SK-N-SH treated with all-trans-retinoic acid at 6 μM for 48 hours (cell line): ENCODE results near the gene ARHGAP22.

Source experiments
- ATAC-seq: fragments of 200-7000 bp; cut with Tn5 transposase; 3 replicates; pipeline ENCODE4 v1.9.1; 2020; ENCODE audit warnings: mild to moderate bottlenecking, moderate library complexity
- ARNTL ChIP-seq: fragments of 450-650 bp; formaldehyde crosslinking; IDR thresholded peaks from 2 replicates; pipeline ENCODE4 v1.5.0; 2020; ENCODE audit warnings: low read depth, mild to moderate bottlenecking, moderate library complexity, borderline replicate concordance
- BACH2 ChIP-seq: fragments of 250-450 bp; sonication (Bioruptor Pico); IDR thresholded peaks from 2 replicates; pipeline ENCODE4 v1.9.0; 2021; ENCODE audit warnings: mild to moderate bottlenecking, borderline replicate concordance
- CREB5 ChIP-seq: fragments of 250-450 bp; sonication (Bioruptor Pico); IDR thresholded peaks from 2 replicates; pipeline ENCODE4 v1.5.1; 2020; ENCODE audit warnings: low read depth, mild to moderate bottlenecking, moderate library complexity
- CSDC2 ChIP-seq: fragments of 250-450 bp; sonication (Bioruptor Pico); IDR thresholded peaks from 2 replicates; pipeline ENCODE4 v1.5.0; 2020; ENCODE audit warnings: mild to moderate bottlenecking, moderate library complexity
- ESRRG ChIP-seq: fragments of 250-450 bp; sonication (Bioruptor Pico); IDR thresholded peaks from 2 replicates; pipeline ENCODE4 v1.6.1; 2021; ENCODE audit warnings: mild to moderate bottlenecking
- GLIS3 ChIP-seq: fragments of 250-450 bp; sonication (Bioruptor Pico); IDR thresholded peaks from 2 replicates; pipeline ENCODE4 v1.5.0; 2020; ENCODE audit warnings: mild to moderate bottlenecking, moderate library complexity
- ISL1 ChIP-seq: fragments of 250-450 bp; sonication (Bioruptor Pico); IDR thresholded peaks from 2 replicates; pipeline ENCODE4 v2.1.2; 2022; ENCODE audit warnings: mild to moderate bottlenecking, moderate library complexity
- OSR1 ChIP-seq: fragments of 250-450 bp; sonication (Bioruptor Pico); IDR thresholded peaks from 2 replicates; pipeline ENCODE4 v1.8.0; 2022; ENCODE audit warnings: moderate library complexity, mild to moderate bottlenecking, inconsistent platforms
- POU6F1 ChIP-seq: fragments of 250-450 bp; sonication (Bioruptor Pico); IDR thresholded peaks from 2 replicates; pipeline ENCODE4 v1.8.0; 2021; ENCODE audit warnings: low read depth, mild to moderate bottlenecking, moderate library complexity, borderline replicate concordance
- PPARA ChIP-seq: fragments of 250-450 bp; sonication (Bioruptor Pico); IDR thresholded peaks from 2 replicates; pipeline ENCODE4 v1.5.0; 2020; ENCODE audit warnings: mild to moderate bottlenecking, borderline replicate concordance
- RARB ChIP-seq: fragments of 250-450 bp; sonication (Bioruptor Pico); IDR thresholded peaks from 2 replicates; pipeline ENCODE4 v1.8.0; 2021; ENCODE audit warnings: mild to moderate bottlenecking, moderate library complexity
- SNAI2 ChIP-seq: fragments of 250-450 bp; sonication (Bioruptor Pico); IDR thresholded peaks from 2 replicates; pipeline ENCODE4 v1.5.0; 2020; ENCODE audit warnings: mild to moderate bottlenecking, moderate library complexity
- TCF4 ChIP-seq: fragments of 250-450 bp; sonication (Bioruptor Pico); IDR thresholded peaks from 2 replicates; pipeline ENCODE4 v1.8.0; 2021; ENCODE audit warnings: mild to moderate bottlenecking, moderate library complexity, borderline replicate concordance
- ZC3H10 ChIP-seq: fragments of 250-450 bp; sonication (Bioruptor Pico); IDR thresholded peaks from 2 replicates; pipeline ENCODE4 v1.5.1; 2021; ENCODE audit warnings: mild to moderate bottlenecking, moderate library complexity
- ZFP3 ChIP-seq: fragments of 250-450 bp; sonication (Bioruptor Pico); IDR thresholded peaks from 2 replicates; pipeline ENCODE4 v1.5.0; 2020; ENCODE audit warnings: mild to moderate bottlenecking, moderate library complexity
- ZFP30 ChIP-seq: fragments of 450-650 bp; formaldehyde crosslinking; IDR thresholded peaks from 2 replicates; pipeline ENCODE4 v1.5.0; 2022; ENCODE audit warnings: mild to moderate bottlenecking, moderate library complexity
- ZNF565 ChIP-seq: fragments of 450-650 bp; formaldehyde crosslinking; conservative IDR thresholded peaks from 2 replicates; pipeline ENCODE4 v1.5.0; 2020; ENCODE audit warnings: low read depth, mild to moderate bottlenecking, moderate library complexity
- ZNF70 ChIP-seq: fragments of 450-650 bp; formaldehyde crosslinking; IDR thresholded peaks from 2 replicates; pipeline ENCODE4 v1.5.0; 2020; ENCODE audit warnings: mild to moderate bottlenecking, moderate library complexity
- ZNF8 ChIP-seq: fragments of 450-650 bp; formaldehyde crosslinking; IDR thresholded peaks from 2 replicates; pipeline ENCODE4 v1.5.0; 2020; ENCODE audit warnings: mild to moderate bottlenecking, moderate library complexity
- TF ChIP-seq, protein P1 (sequence below): fragments of 250-450 bp; sonication (Bioruptor Pico); IDR thresholded peaks from 2 replicates; pipeline ENCODE4 v1.8.0; 2020; ENCODE audit warnings: mild to moderate bottlenecking, moderate library complexity, borderline replicate concordance
- TF ChIP-seq, protein P2 (sequence below): fragments of 250-450 bp; sonication (Bioruptor Pico); IDR thresholded peaks from 2 replicates; pipeline ENCODE4 v1.5.0; 2020; ENCODE audit warnings: mild to moderate bottlenecking, moderate library complexity
- TF ChIP-seq, protein P3 (sequence below): fragments of 250-450 bp; sonication (Bioruptor Pico); IDR thresholded peaks from 2 replicates; pipeline ENCODE4 v1.5.1; 2021; ENCODE audit warnings: mild to moderate bottlenecking, moderate library complexity

The ARHGAP22 gene, protein sequence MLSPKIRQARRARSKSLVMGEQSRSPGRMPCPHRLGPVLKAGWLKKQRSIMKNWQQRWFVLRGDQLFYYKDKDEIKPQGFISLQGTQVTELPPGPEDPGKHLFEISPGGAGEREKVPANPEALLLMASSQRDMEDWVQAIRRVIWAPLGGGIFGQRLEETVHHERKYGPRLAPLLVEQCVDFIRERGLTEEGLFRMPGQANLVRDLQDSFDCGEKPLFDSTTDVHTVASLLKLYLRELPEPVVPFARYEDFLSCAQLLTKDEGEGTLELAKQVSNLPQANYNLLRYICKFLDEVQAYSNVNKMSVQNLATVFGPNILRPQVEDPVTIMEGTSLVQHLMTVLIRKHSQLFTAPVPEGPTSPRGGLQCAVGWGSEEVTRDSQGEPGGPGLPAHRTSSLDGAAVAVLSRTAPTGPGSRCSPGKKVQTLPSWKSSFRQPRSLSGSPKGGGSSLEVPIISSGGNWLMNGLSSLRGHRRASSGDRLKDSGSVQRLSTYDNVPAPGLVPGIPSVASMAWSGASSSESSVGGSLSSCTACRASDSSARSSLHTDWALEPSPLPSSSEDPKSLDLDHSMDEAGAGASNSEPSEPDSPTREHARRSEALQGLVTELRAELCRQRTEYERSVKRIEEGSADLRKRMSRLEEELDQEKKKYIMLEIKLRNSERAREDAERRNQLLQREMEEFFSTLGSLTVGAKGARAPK

DNA sequence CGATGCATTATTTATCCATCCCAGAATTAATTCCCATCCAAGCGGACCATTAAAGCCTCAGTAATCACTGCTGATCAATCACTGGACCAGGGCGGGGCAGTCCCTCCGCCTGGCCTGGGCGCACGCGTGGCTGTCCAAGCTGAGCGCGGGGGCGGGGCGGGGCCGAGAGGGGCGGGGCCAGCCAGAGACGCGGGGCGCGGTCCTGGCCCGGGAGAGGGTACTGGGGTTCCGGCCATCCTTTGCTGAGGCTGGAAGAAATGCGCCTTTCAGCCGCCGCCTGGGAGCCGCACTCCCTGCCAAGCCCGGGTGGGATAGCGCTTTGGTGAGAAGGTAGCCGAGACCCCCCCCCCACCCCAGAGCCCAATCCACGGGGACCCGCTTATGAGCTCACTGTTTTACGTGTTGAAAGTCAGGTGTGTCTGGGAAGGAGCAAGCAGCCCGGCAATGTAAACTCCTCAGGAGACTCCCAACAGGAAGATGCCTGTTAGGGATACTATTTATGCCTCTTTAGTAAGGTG, at the start of gene ARHGAP22:
Gene ARHGAP22 (minus strand): TSS at position 83 of the 518 bp plus-strand sequence. CDS start 277 bp downstream, outside the sequence.
- TF ChIP-seq RARB (no peak), OSR1 (CRISPR knock-in tag) (no peak), ISL1 (CRISPR knock-in tag) (no peak), POU6F1 (no peak), ZC3H10 (CRISPR knock-in tag) (no peak), PPARA (CRISPR knock-in tag) (no peak), SNAI2 (CRISPR knock-in tag) (no peak), BACH2 (CRISPR knock-in tag) (no peak), TCF4 (no peak), ZFP3 (no peak), GLIS3 (CRISPR knock-in tag) (no peak), ZNF8 (no peak), ARNTL (CRISPR knock-in tag) (no peak), ZFP30 (CRISPR knock-in tag) (no peak), ESRRG (CRISPR knock-in tag) (no peak), ZNF70 (CRISPR knock-in tag) (no peak)
- TF ChIP-seq, protein P1, sequence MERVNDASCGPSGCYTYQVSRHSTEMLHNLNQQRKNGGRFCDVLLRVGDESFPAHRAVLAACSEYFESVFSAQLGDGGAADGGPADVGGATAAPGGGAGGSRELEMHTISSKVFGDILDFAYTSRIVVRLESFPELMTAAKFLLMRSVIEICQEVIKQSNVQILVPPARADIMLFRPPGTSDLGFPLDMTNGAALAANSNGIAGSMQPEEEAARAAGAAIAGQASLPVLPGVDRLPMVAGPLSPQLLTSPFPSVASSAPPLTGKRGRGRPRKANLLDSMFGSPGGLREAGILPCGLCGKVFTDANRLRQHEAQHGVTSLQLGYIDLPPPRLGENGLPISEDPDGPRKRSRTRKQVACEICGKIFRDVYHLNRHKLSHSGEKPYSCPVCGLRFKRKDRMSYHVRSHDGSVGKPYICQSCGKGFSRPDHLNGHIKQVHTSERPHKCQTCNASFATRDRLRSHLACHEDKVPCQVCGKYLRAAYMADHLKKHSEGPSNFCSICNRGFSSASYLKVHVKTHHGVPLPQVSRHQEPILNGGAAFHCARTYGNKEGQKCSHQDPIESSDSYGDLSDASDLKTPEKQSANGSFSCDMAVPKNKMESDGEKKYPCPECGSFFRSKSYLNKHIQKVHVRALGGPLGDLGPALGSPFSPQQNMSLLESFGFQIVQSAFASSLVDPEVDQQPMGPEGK (CRISPR knock-in tag), result no peak
- TF ChIP-seq, protein P2, sequence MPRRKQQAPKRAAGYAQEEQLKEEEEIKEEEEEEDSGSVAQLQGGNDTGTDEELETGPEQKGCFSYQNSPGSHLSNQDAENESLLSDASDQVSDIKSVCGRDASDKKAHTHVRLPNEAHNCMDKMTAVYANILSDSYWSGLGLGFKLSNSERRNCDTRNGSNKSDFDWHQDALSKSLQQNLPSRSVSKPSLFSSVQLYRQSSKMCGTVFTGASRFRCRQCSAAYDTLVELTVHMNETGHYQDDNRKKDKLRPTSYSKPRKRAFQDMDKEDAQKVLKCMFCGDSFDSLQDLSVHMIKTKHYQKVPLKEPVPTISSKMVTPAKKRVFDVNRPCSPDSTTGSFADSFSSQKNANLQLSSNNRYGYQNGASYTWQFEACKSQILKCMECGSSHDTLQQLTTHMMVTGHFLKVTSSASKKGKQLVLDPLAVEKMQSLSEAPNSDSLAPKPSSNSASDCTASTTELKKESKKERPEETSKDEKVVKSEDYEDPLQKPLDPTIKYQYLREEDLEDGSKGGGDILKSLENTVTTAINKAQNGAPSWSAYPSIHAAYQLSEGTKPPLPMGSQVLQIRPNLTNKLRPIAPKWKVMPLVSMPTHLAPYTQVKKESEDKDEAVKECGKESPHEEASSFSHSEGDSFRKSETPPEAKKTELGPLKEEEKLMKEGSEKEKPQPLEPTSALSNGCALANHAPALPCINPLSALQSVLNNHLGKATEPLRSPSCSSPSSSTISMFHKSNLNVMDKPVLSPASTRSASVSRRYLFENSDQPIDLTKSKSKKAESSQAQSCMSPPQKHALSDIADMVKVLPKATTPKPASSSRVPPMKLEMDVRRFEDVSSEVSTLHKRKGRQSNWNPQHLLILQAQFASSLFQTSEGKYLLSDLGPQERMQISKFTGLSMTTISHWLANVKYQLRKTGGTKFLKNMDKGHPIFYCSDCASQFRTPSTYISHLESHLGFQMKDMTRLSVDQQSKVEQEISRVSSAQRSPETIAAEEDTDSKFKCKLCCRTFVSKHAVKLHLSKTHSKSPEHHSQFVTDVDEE, result no peak
- peak; percentile 90 for ATAC-seq

GRCh38 chr10:48653944-48654698, 49.2 kb upstream of the ARHGAP22 start:
- ATAC-seq, result no peak
- no peak for TF ChIP-seq ZNF70 (CRISPR knock-in tag)
- TF ChIP-seq TCF4, result no peak
- TF ChIP-seq BACH2 (CRISPR knock-in tag), result no peak
- no peak for TF ChIP-seq CREB5
- TF ChIP-seq ARNTL (CRISPR knock-in tag), result no peak
- no peak for TF ChIP-seq SNAI2 (CRISPR knock-in tag)
- TF ChIP-seq GLIS3 (CRISPR knock-in tag), result no peak
- no peak for TF ChIP-seq POU6F1
- no peak for TF ChIP-seq ISL1 (CRISPR knock-in tag)
- TF ChIP-seq PPARA (CRISPR knock-in tag), result no peak
- TF ChIP-seq, protein P3, sequence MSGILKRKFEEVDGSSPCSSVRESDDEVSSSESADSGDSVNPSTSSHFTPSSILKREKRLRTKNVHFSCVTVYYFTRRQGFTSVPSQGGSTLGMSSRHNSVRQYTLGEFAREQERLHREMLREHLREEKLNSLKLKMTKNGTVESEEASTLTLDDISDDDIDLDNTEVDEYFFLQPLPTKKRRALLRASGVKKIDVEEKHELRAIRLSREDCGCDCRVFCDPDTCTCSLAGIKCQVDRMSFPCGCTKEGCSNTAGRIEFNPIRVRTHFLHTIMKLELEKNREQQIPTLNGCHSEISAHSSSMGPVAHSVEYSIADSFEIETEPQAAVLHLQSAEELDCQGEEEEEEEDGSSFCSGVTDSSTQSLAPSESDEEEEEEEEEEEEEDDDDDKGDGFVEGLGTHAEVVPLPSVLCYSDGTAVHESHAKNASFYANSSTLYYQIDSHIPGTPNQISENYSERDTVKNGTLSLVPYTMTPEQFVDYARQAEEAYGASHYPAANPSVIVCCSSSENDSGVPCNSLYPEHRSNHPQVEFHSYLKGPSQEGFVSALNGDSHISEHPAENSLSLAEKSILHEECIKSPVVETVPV, result no peak
- TF ChIP-seq, protein P2, result no peak
- TF ChIP-seq ZFP30 (CRISPR knock-in tag), result no peak
- TF ChIP-seq ZNF565 (CRISPR knock-in tag), result no peak
- no peak for TF ChIP-seq CSDC2 (CRISPR knock-in tag)
